Thymus (tissue), 11 donors: ENCODE data around the gene DYNLL1. TPM values are rescaled to one million over a fixed set of nuclear protein-coding genes. Genes with fewer than 3 reads are reported as not detected.

ENCODE experiments used
- DNase-seq, 9 donors: peaks; one replicate each; pipeline ENCODE4 v3.0.0-alpha.2; 2013; ENCODE audit warnings: low spot score in 9 of 9, low read depth in 6 of 9, missing footprints in 1 of 9
- H3K27ac ChIP-seq, 2 donors: one replicate each; pipeline ENCODE4 v1.5.1; 2013; ENCODE audit warnings: control low read depth in 1 of 2, low read depth in 1 of 2, low read length in 1 of 2, mild to moderate bottlenecking in 1 of 2, moderate library complexity in 1 of 2
- H3K27me3 ChIP-seq, 2 donors: one replicate each; pipeline ENCODE4 v1.5.1; 2013; ENCODE audit warnings: low read length in 1 of 2; ENCODE audit not compliant: control insufficient read depth in 2 of 2, insufficient read depth in 1 of 2
- H3K36me3 ChIP-seq, 2 donors: one replicate each; pipeline ENCODE4 v1.5.1; 2013; ENCODE audit warnings: low read length in 1 of 2, mild to moderate bottlenecking in 1 of 2, moderate library complexity in 1 of 2; ENCODE audit not compliant: control insufficient read depth in 2 of 2, insufficient read depth in 2 of 2
- H3K4me1 ChIP-seq, 2 donors: one replicate each; pipeline ENCODE4 v1.5.1; 2013; ENCODE audit warnings: low read length in 2 of 2; ENCODE audit not compliant: control insufficient read depth in 2 of 2, insufficient read depth in 2 of 2
- H3K4me3 ChIP-seq, 2 donors: one replicate each; pipeline ENCODE4 v1.5.1; 2013; ENCODE audit warnings: low read length in 2 of 2, control low read depth in 1 of 2, mild to moderate bottlenecking in 1 of 2
- H3K9me3 ChIP-seq, 2 donors: one replicate each; pipeline ENCODE4 v1.5.1; 2013; ENCODE audit warnings: low read length in 1 of 2, mild to moderate bottlenecking in 1 of 2; ENCODE audit not compliant: control insufficient read depth in 2 of 2, insufficient read depth in 1 of 2
- WGBS: extraction: QIAGEN DNeasy Blood & Tissue Kit; methylation state at CpG from one replicate; pipeline ENCODE4 v1.1.7; 2013; 5-methylcytosine and 5-hydroxymethylcytosine counted together
- polyA plus RNA-seq: library from polyadenylated mRNA; stranded (reverse); fragments of 200-250 nt; gene quantifications from one replicate; pipeline ENCODE4 v1.2.3, GENCODE V29; 2013
- total RNA-seq: library from RNA; stranded (reverse); fragments of 120-200 nt; gene quantifications from one replicate; pipeline ENCODE4 v1.2.4, GENCODE V29; 2013
- donor health status: healthy.

Gene DYNLL1
- total and polyA plus RNA-seq, 2 donors: 248 to 410 TPM

- Histone ChIP-seq H3K9me3 (no peaks in the 10 kb centered on the region), H3K27ac (peak overlapping the region in 1 of 2 donors; percentile 48), H3K4me3 (peak overlapping the region; percentile 73 to 94), H3K4me1 (peaks cover 10 to 17% of the 10 kb centered on the region in 2 donors), H3K36me3 (peaks cover 6 to 26% of the 10 kb centered on the region in 2 donors), H3K27me3 (no peaks in the 10 kb centered on the region)
- WGBS: 38% methylated on average over 17 of the region's 17 CpGs
- DNase-seq: no peak
These were observed 655 bp upstream of the DYNLL1 start for GRCh38 chr12:120495186-120495730.

- peaks cover 11 to 37% of the 10 kb centered on the region in 2 donors for H3K36me3 ChIP-seq
- peak in 7 of 9 donors; percentile 24 to 68 (median 45) for DNase-seq
- WGBS: 1% methylated on average over 47 of the region's 47 CpGs
These were observed 764 bp downstream of the DYNLL1 start for GRCh38 chr12:120496413-120497340.

GRCh38 chr12:120497524-120498150 is 1.7 kb downstream of the DYNLL1 start:
- no peak overlapping the region for H3K27ac ChIP-seq

More at GRCh38 chr12:120496413-120497340, 764 bp downstream of the DYNLL1 start:
- Histone ChIP-seq H3K4me3 (peak overlapping the region; percentile 73 to 94), H3K27me3 (no peaks in the 10 kb centered on the region), H3K27ac (peak overlapping the region; percentile 82 to 88), H3K4me1 (peaks cover 14 to 25% of the 10 kb centered on the region in 2 donors), H3K9me3 (no peaks in the 10 kb centered on the region)

GRCh38 chr12:120498870-120499515 is 3.1 kb downstream of the DYNLL1 start:
- H3K4me1 ChIP-seq: peaks cover 14 to 25% of the 10 kb centered on the region in 2 donors
- no peaks in the 10 kb centered on the region for H3K27me3 ChIP-seq
- 98% methylated on average over 3 of the region's 3 CpGs for WGBS
- no peak overlapping the region for H3K4me3 ChIP-seq
- no peak for DNase-seq
- peaks cover 18 to 54% of the 10 kb centered on the region in 2 donors for H3K36me3 ChIP-seq
- H3K27ac ChIP-seq: no peak overlapping the region
- H3K9me3 ChIP-seq: no peaks in the 10 kb centered on the region

More at GRCh38 chr12:120497524-120498150, 1.7 kb downstream of the DYNLL1 start:
- WGBS: 67% methylated on average over 9 of the region's 9 CpGs
- peaks cover 11 to 40% of the 10 kb centered on the region in 2 donors for H3K36me3 ChIP-seq
- peak overlapping the region; percentile 73 to 94 for H3K4me3 ChIP-seq
- no peaks in the 10 kb centered on the region for H3K9me3 ChIP-seq
- H3K4me1 ChIP-seq: peaks cover 14 to 25% of the 10 kb centered on the region in 2 donors
- DNase-seq: no peak
- no peaks in the 10 kb centered on the region for H3K27me3 ChIP-seq

- no peaks in the 10 kb centered on the region for H3K27me3 ChIP-seq
- WGBS: 93% methylated on average over 1 of the region's 1 CpG
- H3K4me1 ChIP-seq: peaks cover 14 to 19% of the 10 kb centered on the region in 2 donors
- H3K27ac ChIP-seq: no peak overlapping the region
- no peak overlapping the region for H3K4me3 ChIP-seq
- H3K36me3 ChIP-seq: peaks cover 24 to 63% of the 10 kb centered on the region in 2 donors
- peak in 1 of 9 donors; percentile 30 for DNase-seq
- H3K9me3 ChIP-seq: no peaks in the 10 kb centered on the region
These were observed 4.7 kb downstream of the DYNLL1 start for GRCh38 chr12:120500581-120500980.

DNA sequence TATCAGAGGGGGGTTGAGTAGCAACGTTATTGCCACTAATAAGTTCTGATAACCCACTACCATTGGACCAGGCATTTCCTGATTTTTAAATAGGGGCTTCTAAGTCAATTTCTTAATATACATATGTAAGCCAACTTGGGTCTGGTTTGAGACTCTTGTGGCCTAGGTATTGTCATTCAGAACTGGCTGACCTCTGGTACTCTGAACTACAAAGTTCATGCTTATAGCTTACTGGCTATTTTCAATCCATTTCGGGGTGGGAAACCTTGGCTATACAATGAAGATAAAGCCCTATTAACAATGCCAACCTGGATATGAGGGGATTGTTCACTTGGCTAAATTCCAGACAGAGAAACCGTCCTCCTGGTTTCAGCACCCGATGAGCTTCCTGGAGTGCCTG is 8.7 kb downstream of the DYNLL1 start:
- Histone ChIP-seq H3K4me3 (no peak overlapping the region), H3K36me3 (peaks cover 37 to 61% of the 10 kb centered on the region in 2 donors)

GRCh38 chr12:120508537-120508936 is 12.6 kb downstream of the DYNLL1 start:
- Histone ChIP-seq H3K27ac (no peak overlapping the region), H3K36me3 (peaks cover 41 to 45% of the 10 kb centered on the region in 2 donors), H3K4me1 (no peaks in the 10 kb centered on the region), H3K9me3 (no peaks in the 10 kb centered on the region), H3K4me3 (no peak overlapping the region), H3K27me3 (no peaks in the 10 kb centered on the region)
- WGBS: 98% methylated on average over 8 of the region's 8 CpGs
- no peak for DNase-seq

More for the DNA sequence above, 8.7 kb downstream of the DYNLL1 start:
- H3K9me3 ChIP-seq: no peaks in the 10 kb centered on the region
- WGBS: 94% methylated on average over 4 of the region's 4 CpGs
- DNase-seq: no peak
- no peaks in the 10 kb centered on the region for H3K27me3 ChIP-seq
- H3K4me1 ChIP-seq: peaks cover 4 to 8% of the 10 kb centered on the region in 2 donors
- H3K27ac ChIP-seq: no peak overlapping the region

- Histone ChIP-seq H3K9me3 (no peaks in the 10 kb centered on the region), H3K4me3 (no peak overlapping the region), H3K4me1 (no peaks in the 10 kb centered on the region), H3K36me3 (peaks cover 38 to 42% of the 10 kb centered on the region in 2 donors), H3K27me3 (no peaks in the 10 kb centered on the region), H3K27ac (no peak overlapping the region)
- no peak for DNase-seq
- WGBS: 98% methylated on average over 7 of the region's 7 CpGs
These were observed 18.1 kb downstream of the DYNLL1 start for GRCh38 chr12:120514002-120514401.
